OCI-LY1 (cell line): ENCODE results near the gene AP4S1.

ENCODE experiments used
- H2AFZ ChIP-seq: fragments of 200-600 bp; sonication (generic), shearing (Covaris generic); 2 replicates; pipeline ENCODE4 v1.6.0; 2014; ENCODE audit warnings: antibody characterized with exemption, mild to moderate bottlenecking, low read length
- H3F3A ChIP-seq: fragments of 200-600 bp; sonication (generic), shearing (Covaris generic); 2 replicates; pipeline ENCODE4 v1.6.0; 2014; ENCODE audit warnings: mild to moderate bottlenecking, antibody characterized with exemption, low read length, moderate library complexity; ENCODE audit not compliant: insufficient read depth
- H3K27ac ChIP-seq: fragments of 200-600 bp; sonication (generic); 2 replicates; pipeline ENCODE4 v1.5.1; 2014; ENCODE audit warnings: low read length, mixed run types, mild to moderate bottlenecking, low read depth; ENCODE audit not compliant: poor library complexity, severe bottlenecking
- H3K27me3 ChIP-seq: fragments of 200-600 bp; sonication (generic); 2 replicates; pipeline ENCODE4 v1.6.0; 2014; ENCODE audit warnings: antibody characterized with exemption, mild to moderate bottlenecking, low read length, moderate library complexity; ENCODE audit not compliant: insufficient read depth
- H3K36me3 ChIP-seq: fragments of 200-600 bp; sonication (generic); 2 replicates; pipeline ENCODE4 v1.6.1; 2014; ENCODE audit warnings: mild to moderate bottlenecking, antibody characterized with exemption, low read length, moderate library complexity, mixed read lengths; ENCODE audit not compliant: insufficient read depth
- H3K4me1 ChIP-seq: fragments of 200-600 bp; sonication (generic); 2 replicates; pipeline ENCODE4 v1.5.1; 2014; ENCODE audit warnings: mild to moderate bottlenecking, low read length, moderate library complexity; ENCODE audit not compliant: insufficient read depth, severe bottlenecking
- H3K4me2 ChIP-seq: fragments of 200-600 bp; sonication (generic), shearing (Covaris generic); 2 replicates; pipeline ENCODE4 v1.6.1; 2014; ENCODE audit warnings: low read length
- H3K4me3 ChIP-seq: fragments of 200-600 bp; sonication (generic); 2 replicates; pipeline ENCODE4 v1.5.1; 2014; ENCODE audit warnings: low read length, low read depth, mild to moderate bottlenecking, mixed read lengths; ENCODE audit not compliant: poor library complexity, severe bottlenecking
- H3K79me2 ChIP-seq: fragments of 200-600 bp; shearing (Covaris generic); 2 replicates; pipeline ENCODE4 v1.6.1; 2016; ENCODE audit warnings: mixed run types, low read length, mixed read lengths; ENCODE audit not compliant: insufficient read depth
- H3K9ac ChIP-seq: fragments of 200-600 bp; sonication (generic), shearing (Covaris generic); 2 replicates; pipeline ENCODE4 v1.6.1; 2014; ENCODE audit warnings: mild to moderate bottlenecking, low read length, mixed read lengths
- H3K9me2 ChIP-seq: fragments of 200-600 bp; sonication (generic), shearing (Covaris generic); 2 replicates; pipeline ENCODE4 v1.6.1; 2014; ENCODE audit warnings: low read depth, mild to moderate bottlenecking, low read length, mixed read lengths
- H3K9me3 ChIP-seq: fragments of 200-600 bp; shearing (Covaris generic); 2 replicates; pipeline ENCODE4 v1.6.1; 2014; ENCODE audit warnings: low read length, mixed read lengths
- H4K20me1 ChIP-seq: fragments of 200-600 bp; sonication (generic), shearing (Covaris generic); 2 replicates; pipeline ENCODE4 v1.6.0; 2016; ENCODE audit warnings: mild to moderate bottlenecking, low read length; ENCODE audit not compliant: insufficient read depth
- EZH2 ChIP-seq: fragments of 200-600 bp; sonication (generic), shearing (Covaris generic); IDR thresholded peaks from 2 replicates; pipeline ENCODE4 v1.8.0; 2017; ENCODE audit warnings: borderline replicate concordance, mixed run types, mild to moderate bottlenecking, antibody characterized with exemption, low read length, moderate library complexity, mixed read lengths
- TF ChIP-seq, protein P1 (sequence below): fragments of 200-600 bp; sonication (generic), shearing (Covaris generic); IDR thresholded peaks from 2 replicates; pipeline ENCODE4 v1.5.1; 2017; ENCODE audit warnings: mild to moderate bottlenecking, antibody characterized with exemption, low read length, moderate library complexity, mixed read lengths

Gene AP4S1

GRCh38 chr14:31071151-31071550, 45.7 kb downstream of the AP4S1 start:
- no peaks in the 10 kb centered on the region for H3F3A ChIP-seq
- no peak overlapping the region for H3K4me2 ChIP-seq
- TF ChIP-seq, protein P1, sequence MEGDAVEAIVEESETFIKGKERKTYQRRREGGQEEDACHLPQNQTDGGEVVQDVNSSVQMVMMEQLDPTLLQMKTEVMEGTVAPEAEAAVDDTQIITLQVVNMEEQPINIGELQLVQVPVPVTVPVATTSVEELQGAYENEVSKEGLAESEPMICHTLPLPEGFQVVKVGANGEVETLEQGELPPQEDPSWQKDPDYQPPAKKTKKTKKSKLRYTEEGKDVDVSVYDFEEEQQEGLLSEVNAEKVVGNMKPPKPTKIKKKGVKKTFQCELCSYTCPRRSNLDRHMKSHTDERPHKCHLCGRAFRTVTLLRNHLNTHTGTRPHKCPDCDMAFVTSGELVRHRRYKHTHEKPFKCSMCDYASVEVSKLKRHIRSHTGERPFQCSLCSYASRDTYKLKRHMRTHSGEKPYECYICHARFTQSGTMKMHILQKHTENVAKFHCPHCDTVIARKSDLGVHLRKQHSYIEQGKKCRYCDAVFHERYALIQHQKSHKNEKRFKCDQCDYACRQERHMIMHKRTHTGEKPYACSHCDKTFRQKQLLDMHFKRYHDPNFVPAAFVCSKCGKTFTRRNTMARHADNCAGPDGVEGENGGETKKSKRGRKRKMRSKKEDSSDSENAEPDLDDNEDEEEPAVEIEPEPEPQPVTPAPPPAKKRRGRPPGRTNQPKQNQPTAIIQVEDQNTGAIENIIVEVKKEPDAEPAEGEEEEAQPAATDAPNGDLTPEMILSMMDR: no peak
- TF ChIP-seq EZH2: no peak
- no peaks in the 10 kb centered on the region for H3K79me2 ChIP-seq
- no peaks in the 10 kb centered on the region for H3K4me1 ChIP-seq
- no peaks in the 10 kb centered on the region for H3K9me2 ChIP-seq
- H3K27ac ChIP-seq: no peak overlapping the region
- no peaks in the 10 kb centered on the region for H4K20me1 ChIP-seq
- H3K9me3 ChIP-seq: no peaks in the 10 kb centered on the region
- H2AFZ ChIP-seq: no peak overlapping the region
- peaks cover 11% of the 10 kb centered on the region; the same call in 1 of the 2 replicates for H3K36me3 ChIP-seq
- no peak overlapping the region for H3K9ac ChIP-seq
- no peak overlapping the region for H3K4me3 ChIP-seq
- no peaks in the 10 kb centered on the region for H3K27me3 ChIP-seq

- Histone ChIP-seq H3K79me2 (no peaks in the 10 kb centered on the region), H2AFZ (no peak overlapping the region), H3K27me3 (no peaks in the 10 kb centered on the region), H3K4me1 (no peaks in the 10 kb centered on the region), H3K36me3 (peaks cover 11% of the 10 kb centered on the region; the same call in 1 of the 2 replicates), H3K4me3 (no peak overlapping the region), H3F3A (no peaks in the 10 kb centered on the region), H3K4me2 (no peak overlapping the region), H4K20me1 (no peaks in the 10 kb centered on the region), H3K27ac (no peak overlapping the region), H3K9ac (no peak overlapping the region), H3K9me2 (no peaks in the 10 kb centered on the region), H3K9me3 (no peaks in the 10 kb centered on the region)
- TF ChIP-seq, protein P1: no peak
- no peak for TF ChIP-seq EZH2
Observed at GRCh38 chr14:31075144-31075543, 49.7 kb downstream of the AP4S1 start.

DNA sequence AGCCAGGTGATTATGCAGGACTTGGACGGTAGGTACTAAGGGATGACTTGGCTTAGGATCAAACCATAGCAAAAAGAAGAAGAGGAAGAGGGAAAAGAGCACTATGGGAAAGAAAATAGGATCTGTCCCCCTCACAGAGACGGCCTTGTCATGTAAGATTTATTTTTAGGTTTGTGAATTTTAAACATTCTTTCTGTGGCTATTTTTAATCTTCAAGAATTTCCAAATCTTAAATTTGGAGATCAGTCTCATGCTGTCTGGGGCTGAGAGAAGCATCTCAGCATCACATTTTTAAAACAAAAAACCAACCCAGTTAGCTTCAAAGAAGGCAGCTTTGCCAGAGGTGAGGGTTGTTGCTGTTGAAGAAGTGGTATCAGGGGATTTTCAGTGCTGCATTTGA, 53.3 kb downstream of the AP4S1 start:
- Histone ChIP-seq H3K9me2 (no peaks in the 10 kb centered on the region), H3K4me3 (no peak overlapping the region), H3K9me3 (no peaks in the 10 kb centered on the region), H3K4me2 (no peak overlapping the region), H3K27me3 (no peaks in the 10 kb centered on the region), H4K20me1 (no peaks in the 10 kb centered on the region), H3K27ac (no peak overlapping the region), H3K9ac (no peak overlapping the region), H3F3A (no peaks in the 10 kb centered on the region), H3K4me1 (peaks cover 9% of the 10 kb centered on the region), H3K36me3 (peaks cover 11% of the 10 kb centered on the region; the same call in 1 of the 2 replicates), H2AFZ (no peak overlapping the region), H3K79me2 (no peaks in the 10 kb centered on the region)
- TF ChIP-seq, protein P1: no peak
- TF ChIP-seq EZH2: no peak
